NCI-H187 treated with DMSO at 0.1 percent for 48 hours (cell line): ENCODE data around the gene MEGF10.
"Not testable (repeated sequence)": the region's sequence is repeated elsewhere in the genome, so short reads cannot be mapped to it uniquely, and the experiment has no call there.

Experiments used
- DNase-seq: peaks from one replicate; lab custom pipeline; 2025; lab: John Stamatoyannopoulos, UW

The MEGF10 gene

GRCh38 chr5:127290019-127290945, at the start of gene MEGF10:
Gene MEGF10 (plus strand): TSS chr5:127290796. CDS start chr5:127331309, 40,513 bp downstream.
- no peak for DNase-seq

DNA sequence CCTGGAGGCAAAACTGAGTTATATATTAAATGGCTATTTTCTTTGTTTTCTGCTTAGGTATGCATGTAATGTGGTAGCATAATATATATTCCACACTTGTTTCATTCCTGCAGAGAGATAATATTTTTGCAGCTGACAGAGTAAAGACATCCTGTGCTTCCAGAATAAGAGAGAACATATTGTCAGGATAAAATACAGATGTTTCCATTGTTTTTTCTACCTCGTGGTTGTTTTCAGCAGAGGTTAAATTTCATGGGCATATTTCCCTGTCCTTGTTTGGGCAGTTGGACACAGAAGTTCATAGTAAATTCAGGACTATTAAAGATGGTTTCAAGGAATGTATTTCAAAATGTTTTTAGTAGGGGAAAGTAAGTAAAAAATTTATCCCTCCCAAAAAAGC, 47.6 kb upstream of the MEGF10 start:
- DNase-seq: no peak

DNA sequence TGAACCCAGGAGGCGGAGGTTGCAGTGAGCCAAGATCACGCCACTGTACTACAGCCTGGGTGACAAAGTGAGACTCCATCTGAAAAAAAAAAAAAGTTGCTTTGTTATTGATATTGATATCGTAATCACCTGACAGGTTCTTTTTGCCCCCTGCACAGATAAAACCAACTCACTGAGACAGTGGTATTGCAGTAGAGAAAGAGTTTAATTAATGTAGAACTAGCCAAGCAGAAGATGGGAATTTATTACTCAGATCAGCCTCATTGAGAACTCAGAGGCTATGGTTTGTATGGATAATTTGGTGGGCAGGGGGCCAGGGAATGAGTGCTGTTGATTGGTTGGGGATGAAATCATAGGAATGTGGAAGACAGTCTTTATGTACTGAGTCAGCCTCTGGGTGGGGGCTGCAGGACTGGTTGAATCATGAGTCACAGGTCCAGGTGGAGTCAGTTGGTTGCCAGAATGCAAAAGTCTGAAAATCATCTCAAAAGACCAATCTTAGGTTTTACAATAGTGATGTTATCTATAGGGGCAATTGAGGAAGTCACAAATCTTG, 35.8 kb upstream of the MEGF10 start:
- DNase-seq: no peak

GRCh38 chr5:127256886-127257597, 33.6 kb upstream of the MEGF10 start:
- DNase-seq: no peak

- no peak for DNase-seq
These were observed 29.9 kb upstream of the MEGF10 start for GRCh38 chr5:127260686-127261085.

- not testable (repeated sequence) for DNase-seq
These were observed 25.1 kb upstream of the MEGF10 start for GRCh38 chr5:127265473-127265872.

- DNase-seq: not testable (repeated sequence)
These were observed 22.3 kb upstream of the MEGF10 start for GRCh38 chr5:127268342-127268741.

DNA sequence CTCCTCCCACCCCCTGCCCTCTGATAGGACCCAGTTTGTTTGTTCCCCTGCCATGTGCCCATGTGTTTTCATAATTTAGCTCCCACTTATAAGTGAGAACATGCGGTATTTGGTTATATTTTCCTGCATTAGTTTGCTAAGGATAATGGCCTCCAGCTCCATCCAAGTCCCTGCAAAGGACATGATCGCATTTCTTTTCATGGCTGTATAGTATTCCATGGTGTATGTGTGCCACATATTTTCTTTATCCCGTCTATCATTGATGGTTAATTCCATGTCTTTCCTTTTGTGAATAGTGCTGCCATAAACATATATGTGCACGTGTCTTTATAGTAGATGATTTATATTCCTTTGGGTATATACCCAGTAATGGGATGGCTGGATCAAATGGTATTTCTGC, 19.9 kb upstream of the MEGF10 start:
- DNase-seq: not testable (repeated sequence)

DNA sequence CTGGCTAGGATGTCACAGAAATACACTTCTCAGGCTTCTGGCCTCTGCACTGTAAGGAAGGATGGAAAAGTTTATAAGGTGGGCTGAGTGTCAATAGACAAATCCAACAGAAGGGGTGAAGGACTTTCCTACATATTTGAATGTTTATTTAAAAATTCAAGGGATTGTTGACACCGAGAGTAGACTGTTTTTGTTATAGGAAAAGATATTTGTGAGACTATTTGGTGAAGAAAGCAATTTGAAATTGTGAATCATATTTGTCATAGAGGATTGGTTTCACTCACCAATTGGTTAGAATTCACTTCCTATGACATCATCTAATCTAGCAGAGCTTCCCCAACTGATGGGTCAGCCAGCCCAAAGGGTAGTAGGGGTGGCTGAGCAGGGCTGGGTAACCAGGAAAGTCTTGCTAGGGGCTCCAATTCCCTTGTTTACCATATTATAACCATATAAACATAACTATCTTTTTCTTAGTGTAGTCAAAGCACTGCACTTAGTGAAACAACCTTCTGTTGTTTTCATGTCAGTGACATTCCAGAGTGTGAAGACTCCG, 14.9 kb upstream of the MEGF10 start:
- no peak for DNase-seq

GRCh38 chr5:127280491-127281220, 9.9 kb upstream of the MEGF10 start:
- DNase-seq: no peak

GRCh38 chr5:127281609-127282008, 9.0 kb upstream of the MEGF10 start:
- no peak for DNase-seq

- DNase-seq: no peak
These were observed 1.9 kb upstream of the MEGF10 start for GRCh38 chr5:127288676-127289075.

GRCh38 chr5:127290946-127291693, 524 bp downstream of the MEGF10 start:
- DNase-seq: no peak

DNA sequence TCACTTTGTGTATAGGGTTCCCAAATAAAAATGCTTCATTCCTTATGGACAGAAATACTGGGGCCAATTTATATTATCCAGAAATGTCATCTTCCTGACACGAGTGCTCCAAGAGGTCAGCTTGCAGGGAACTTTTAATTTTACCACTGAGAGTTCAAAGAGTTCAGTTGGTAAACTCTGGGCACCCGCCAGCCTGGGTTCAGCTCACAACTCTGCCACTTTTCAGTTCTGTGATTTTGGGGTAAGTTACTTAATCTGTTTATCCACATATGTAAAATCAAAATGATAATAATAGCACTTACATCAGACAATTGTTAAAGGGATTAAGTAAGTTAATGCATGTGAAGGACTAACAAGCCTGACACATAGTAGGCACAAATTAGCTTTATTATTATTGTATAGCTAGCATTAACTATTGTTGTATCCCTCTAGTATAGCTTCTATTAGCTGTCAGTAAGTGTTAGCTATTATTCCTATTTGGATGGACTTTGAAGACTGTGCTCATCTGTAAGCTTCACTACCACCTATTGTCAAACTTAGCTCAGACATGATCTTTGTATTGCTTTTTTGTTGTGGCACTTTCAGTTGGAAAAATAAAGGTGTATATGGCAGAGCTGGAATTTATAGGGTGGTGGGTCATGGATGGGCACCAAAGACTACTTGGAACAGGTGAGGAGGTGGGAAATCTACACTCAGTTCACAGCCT, 1.6 kb downstream of the MEGF10 start:
- no peak for DNase-seq

GRCh38 chr5:127293373-127293772, 2.8 kb downstream of the MEGF10 start:
- DNase-seq: no peak

GRCh38 chr5:127294829-127295228, 4.2 kb downstream of the MEGF10 start:
- DNase-seq: no peak

DNA sequence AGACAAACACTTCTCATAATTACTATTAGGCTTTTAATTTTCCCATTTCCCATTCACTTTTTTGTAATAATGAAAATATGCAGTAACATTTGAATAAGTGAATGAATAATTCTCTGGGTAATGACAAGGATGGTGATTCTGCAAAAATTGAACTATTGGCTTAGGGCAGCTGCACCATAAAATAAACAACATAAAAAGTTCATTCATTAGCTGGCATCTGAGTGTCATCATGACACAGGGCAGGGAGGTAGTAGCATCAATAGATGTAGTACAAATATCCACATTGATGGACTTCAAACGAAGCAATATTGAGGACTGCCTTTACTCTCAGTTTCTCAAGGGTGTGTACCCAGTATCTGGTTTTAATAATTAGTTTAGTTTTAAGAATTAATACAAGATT, 4.9 kb downstream of the MEGF10 start:
- DNase-seq: no peak

DNA sequence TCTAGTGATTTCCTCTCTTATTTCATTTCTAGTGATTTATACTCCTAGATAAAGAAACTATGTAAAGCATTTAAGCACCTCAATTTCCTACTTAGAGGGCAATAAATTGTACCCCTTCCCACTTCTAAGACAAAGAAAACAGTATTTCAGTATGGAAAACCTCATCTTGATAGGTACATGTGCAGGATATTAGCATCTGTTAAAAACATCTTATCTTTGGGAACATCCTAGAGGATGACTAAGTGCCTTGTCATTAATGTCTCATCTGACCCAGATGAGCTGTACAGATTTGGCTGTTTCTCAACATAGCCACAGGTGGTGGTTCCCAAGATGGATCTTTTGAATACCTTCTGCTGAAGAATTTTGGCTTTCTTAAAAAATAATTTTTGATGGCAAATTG, 5.7 kb downstream of the MEGF10 start:
- DNase-seq: no peak

DNA sequence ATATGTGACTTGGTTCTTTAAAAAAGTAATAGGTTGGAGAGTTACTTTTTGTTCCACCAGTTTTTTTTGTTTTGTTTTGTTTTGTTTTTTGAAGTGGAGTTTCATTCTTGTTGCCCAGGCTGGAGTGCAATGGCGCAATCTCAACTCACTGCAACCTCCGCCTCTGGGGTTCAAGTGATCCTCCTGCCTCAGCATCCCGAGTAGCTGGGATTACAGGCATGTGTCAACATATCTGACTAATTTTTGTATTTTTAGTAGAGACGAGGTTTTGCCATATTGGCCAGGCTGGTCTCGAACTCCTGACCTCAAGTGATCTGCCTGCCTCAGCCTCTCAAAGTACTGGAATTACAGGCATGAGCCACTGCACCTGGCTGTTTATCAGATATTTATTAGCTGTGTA, 6.3 kb downstream of the MEGF10 start:
- not testable (repeated sequence) for DNase-seq

DNA sequence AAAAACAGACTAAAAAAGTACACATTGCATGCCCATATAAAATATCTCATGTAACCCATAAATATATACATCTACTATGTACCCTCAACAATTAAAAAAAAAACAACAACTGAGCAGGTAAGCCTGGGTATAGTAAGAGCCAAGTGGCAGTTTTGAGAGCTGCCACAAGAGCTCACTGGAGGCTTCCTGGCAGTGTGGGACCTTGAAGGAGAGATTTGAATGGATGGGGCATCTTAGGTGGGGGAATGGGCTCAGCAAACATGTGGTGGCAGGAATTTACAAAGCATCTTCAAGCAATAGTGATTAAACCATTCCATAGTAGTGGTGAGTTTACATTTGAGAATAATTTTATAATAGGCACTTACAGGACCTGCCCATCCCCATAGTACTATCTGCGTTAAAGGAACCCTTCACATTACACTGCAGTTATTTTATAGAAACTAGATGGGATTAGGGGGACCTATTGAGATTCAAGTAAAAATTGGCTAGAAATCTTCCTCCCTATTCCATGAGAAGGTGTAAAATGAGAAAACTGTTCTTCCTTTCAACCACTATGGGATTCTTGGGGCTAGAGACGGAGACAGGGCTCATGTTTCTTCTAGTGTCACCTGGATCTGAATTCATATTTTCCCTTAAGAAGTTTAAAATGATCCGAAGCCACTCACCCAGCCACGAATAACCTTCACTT, 6.9 kb downstream of the MEGF10 start:
- no peak for DNase-seq
